Spinal cord (tissue), 10 donors: ENCODE results near the gene GDPD4. TPM values are rescaled to one million over a fixed set of nuclear protein-coding genes. Genes with fewer than 3 reads are reported as not detected.

ENCODE experiments used
- DNase-seq, 6 donors: peaks; one replicate each; pipeline versions ENCODE4 v3.0.0 to v3.0.0-alpha.2; 2013 to 2015; ENCODE audit warnings: low spot score in 6 of 6, low read depth in 4 of 6
- H3K27ac ChIP-seq: one replicate; pipeline ENCODE4 v1.5.1; 2013; ENCODE audit warnings: low read depth, low read length, control low read depth
- H3K27me3 ChIP-seq: one replicate; pipeline ENCODE4 v1.6.1; 2013; ENCODE audit warnings: low read length; ENCODE audit not compliant: control insufficient read depth, insufficient read depth
- H3K36me3 ChIP-seq: one replicate; pipeline ENCODE4 v1.6.1; 2013; ENCODE audit warnings: low read length; ENCODE audit not compliant: control insufficient read depth, insufficient read depth
- H3K4me1 ChIP-seq: one replicate; pipeline ENCODE4 v1.6.1; 2013; ENCODE audit warnings: low read length; ENCODE audit not compliant: control insufficient read depth, insufficient read depth
- H3K4me3 ChIP-seq: one replicate; pipeline ENCODE4 v1.5.1; 2013; ENCODE audit warnings: low read depth, low read length, control low read depth
- H3K9me3 ChIP-seq: one replicate; pipeline ENCODE4 v1.6.1; 2013; ENCODE audit warnings: low read length; ENCODE audit not compliant: control insufficient read depth, insufficient read depth
- WGBS: methylation state at CpG from one replicate; pipeline ENCODE4 v1.1.5; 2013; ENCODE audit warnings: missing lambda C conversion rate; ENCODE audit not compliant: insufficient coverage; 5-methylcytosine and 5-hydroxymethylcytosine counted together
- long read RNA-seq, 4 donors: transcript quantifications; one replicate each; lab custom pipeline, GENCODE V29; 2026
- polyA plus RNA-seq, 2 donors: library from polyadenylated mRNA; unstranded; fragments of 120-200 nt; gene quantifications; one replicate each; pipeline ENCODE4 v1.2.1, GENCODE V29; 2013; ENCODE audit not compliant: insufficient read length in 2 of 2
- total RNA-seq, 2 donors: library from RNA; depleted of rRNA in 1 of 2; stranded (reverse); fragments of 120-200 nt in 1 of 2; fragments of >200 nt in 1 of 2; gene quantifications; one replicate each; pipeline versions ENCODE4 v1.2.3 to v1.2.4, GENCODE V29; 2013 to 2014
- donor health status: healthy.

GDPD4 gene
- total RNA-seq (not detected), polyA plus RNA-seq (under 1 TPM in 1 of 2 donors, not detected in 1; 0.44 TPM)
- long read RNA-seq, donor 1, result 0 reads
- long read RNA-seq, donor 2, result 0 reads
- long read RNA-seq, donor 3, result 0 reads
- long read RNA-seq, donor 4, result 0 reads

DNA sequence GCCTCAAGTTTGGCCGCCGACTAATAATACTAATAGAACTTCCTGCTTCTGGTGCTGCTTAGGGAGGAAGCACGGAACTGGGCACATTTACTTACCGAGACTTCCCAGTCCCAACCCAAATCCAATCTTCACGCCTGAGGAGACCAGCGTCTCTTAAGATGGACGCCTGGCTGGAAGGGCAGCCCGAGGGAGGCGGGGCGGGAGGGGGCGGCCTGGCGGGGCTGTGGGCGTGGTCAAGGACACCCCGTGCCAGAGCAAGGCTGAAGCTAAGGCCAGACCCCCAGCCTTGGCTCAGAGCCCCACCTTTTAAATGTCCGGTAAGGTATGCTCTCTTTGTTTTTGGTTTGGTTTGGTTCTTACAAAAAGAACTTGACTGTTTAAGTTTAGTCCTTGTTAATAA is at the start of gene GDPD4:
Gene GDPD4 (minus strand): TSS at position 177 of the 400 bp plus-strand sequence. CDS start 16,549 bp downstream, outside the sequence.
- Histone ChIP-seq H3K4me1 (no peaks in the 10 kb centered on the region), H3K27ac (no peak within 1 kb of the TSS), H3K27me3 (no peaks in the 10 kb centered on the region), H3K36me3 (no peaks in the 10 kb centered on the region), H3K9me3 (no peaks in the 10 kb centered on the region), H3K4me3 (no peak within 1 kb of the TSS)
- no peak for DNase-seq
- WGBS, result 92% methylated on average over 14 of the region's 15 CpGs

- H3K36me3 ChIP-seq, result no peaks in the 10 kb centered on the region
- no peaks in the 10 kb centered on the region for H3K27me3 ChIP-seq
- no peak overlapping the region for H3K27ac ChIP-seq
- 80% methylated on average over 2 of the region's 2 CpGs for WGBS
- DNase-seq, result no peak
- H3K4me1 ChIP-seq, result no peaks in the 10 kb centered on the region
- H3K9me3 ChIP-seq, result no peaks in the 10 kb centered on the region
- H3K4me3 ChIP-seq, result no peak overlapping the region
These were observed 46.5 kb upstream of the GDPD4 start for GRCh38 chr11:77347948-77348347.

- H3K4me3 ChIP-seq, result no peak overlapping the region
- H3K27me3 ChIP-seq, result no peaks in the 10 kb centered on the region
- no peaks in the 10 kb centered on the region for H3K4me1 ChIP-seq
- no peak for DNase-seq
- 78% methylated on average over 1 of the region's 2 CpGs for WGBS
- H3K36me3 ChIP-seq, result no peaks in the 10 kb centered on the region
- H3K9me3 ChIP-seq, result no peaks in the 10 kb centered on the region
- H3K27ac ChIP-seq, result no peak overlapping the region
These were observed 45.6 kb upstream of the GDPD4 start for GRCh38 chr11:77346906-77347603.

DNA sequence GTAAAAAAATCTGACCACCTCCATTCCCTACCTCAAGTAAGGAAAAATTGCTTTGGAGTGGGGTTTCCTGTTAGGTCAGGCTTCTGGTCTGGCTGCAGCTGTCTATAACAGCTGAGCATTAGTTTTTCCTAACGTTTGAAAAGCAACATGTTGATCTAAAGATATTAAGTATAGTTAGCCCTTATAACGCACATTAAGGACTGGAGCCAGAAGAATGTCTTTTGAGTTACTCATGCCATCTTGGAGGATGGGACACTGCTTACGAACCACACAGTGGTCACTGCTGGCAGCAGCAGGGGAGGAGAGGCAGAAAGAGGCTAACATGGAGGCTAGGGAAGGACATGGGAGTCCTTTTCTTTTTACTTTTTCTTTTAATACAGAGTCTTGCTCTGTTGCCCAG is 44.1 kb upstream of the GDPD4 start:
- no peaks in the 10 kb centered on the region for H3K9me3 ChIP-seq
- H3K27me3 ChIP-seq, result no peaks in the 10 kb centered on the region
- no peak overlapping the region for H3K27ac ChIP-seq
- WGBS, result 76% methylated on average over 3 of the region's 3 CpGs
- H3K36me3 ChIP-seq, result no peaks in the 10 kb centered on the region
- H3K4me1 ChIP-seq, result no peaks in the 10 kb centered on the region
- no peak overlapping the region for H3K4me3 ChIP-seq
- no peak for DNase-seq

DNA sequence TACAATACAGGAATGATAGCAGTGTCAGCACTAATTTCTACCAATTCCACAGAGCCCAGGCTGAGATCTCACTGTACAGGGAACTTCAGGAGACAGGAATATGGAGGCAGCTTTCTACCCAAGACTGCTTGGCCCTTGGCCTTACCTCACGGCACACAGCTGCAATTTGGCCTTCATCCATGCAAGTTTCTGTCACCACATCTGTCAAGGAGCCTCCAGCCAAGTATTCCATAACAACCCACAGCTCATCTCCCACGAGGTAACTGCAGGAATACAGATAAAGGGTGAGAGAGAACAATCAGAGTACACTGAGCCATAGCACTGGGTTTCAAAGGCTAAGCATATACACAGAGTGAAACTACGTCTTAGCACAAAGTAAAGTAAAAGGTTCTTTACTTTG is 39.0 kb upstream of the GDPD4 start:
- H3K36me3 ChIP-seq, result no peaks in the 10 kb centered on the region
- no peak overlapping the region for H3K4me3 ChIP-seq

GRCh38 chr11:77332259-77332658 is 30.8 kb upstream of the GDPD4 start:
- H3K4me1 ChIP-seq, result no peaks in the 10 kb centered on the region
- DNase-seq, result no peak
- no peaks in the 10 kb centered on the region for H3K9me3 ChIP-seq
- no peaks in the 10 kb centered on the region for H3K27me3 ChIP-seq
- whole genome bisulfite sequencing, result 100% methylated on average over 1 of the region's 3 CpGs
- H3K36me3 ChIP-seq, result no peaks in the 10 kb centered on the region
- no peak overlapping the region for H3K4me3 ChIP-seq
- H3K27ac ChIP-seq, result no peak overlapping the region

More for the DNA sequence above, 39.0 kb upstream of the GDPD4 start:
- no CpG with 5 or more reads among the region's 3 CpGs for WGBS
- no peaks in the 10 kb centered on the region for H3K4me1 ChIP-seq
- DNase-seq, result peak in 1 of 6 donors; percentile 18
- H3K27ac ChIP-seq, result no peak overlapping the region
- no peaks in the 10 kb centered on the region for H3K9me3 ChIP-seq
- no peaks in the 10 kb centered on the region for H3K27me3 ChIP-seq

GRCh38 chr11:77325159-77325558 is 23.7 kb upstream of the GDPD4 start:
- Histone ChIP-seq H3K4me3 (no peak overlapping the region), H3K27ac (no peak overlapping the region), H3K9me3 (no peaks in the 10 kb centered on the region), H3K4me1 (no peaks in the 10 kb centered on the region), H3K27me3 (no peaks in the 10 kb centered on the region), H3K36me3 (no peaks in the 10 kb centered on the region)
- 89% methylated on average over 1 of the region's 1 CpG for WGBS
- DNase-seq, result no peak

- H3K4me3 ChIP-seq, result no peak overlapping the region
These were observed 23.0 kb upstream of the GDPD4 start for GRCh38 chr11:77324508-77324907.

DNA sequence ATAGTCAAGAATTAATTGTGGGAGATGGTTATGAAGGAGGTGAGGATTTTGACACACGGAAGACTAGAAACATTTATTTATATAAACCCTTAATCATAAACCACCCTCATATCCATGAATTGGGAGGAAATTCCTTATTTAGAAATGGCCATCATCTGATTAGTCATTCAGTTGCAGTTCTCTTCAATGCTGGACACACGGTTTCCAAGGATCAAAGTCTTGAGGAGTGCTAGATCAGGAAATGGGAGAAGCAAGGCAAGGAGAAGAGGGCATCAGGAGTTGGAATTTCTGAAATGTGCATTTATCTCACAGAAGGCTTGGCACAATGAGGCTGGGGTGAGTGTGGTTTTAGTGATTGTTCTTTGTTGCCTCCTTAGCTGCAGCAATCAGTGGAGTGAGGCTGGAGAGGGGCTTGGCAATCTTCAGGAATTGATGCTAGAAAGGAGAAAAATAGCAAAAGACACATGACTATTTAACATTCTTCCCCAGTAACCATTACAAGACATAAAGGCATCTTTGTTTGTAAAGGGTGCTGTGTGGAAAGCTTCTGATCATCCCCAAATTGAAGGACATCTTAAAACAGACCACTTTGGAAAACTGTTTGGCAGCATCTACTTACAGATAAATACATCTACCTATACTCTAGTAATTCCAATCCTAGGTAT is 21.6 kb upstream of the GDPD4 start:
- H3K4me1 ChIP-seq, result no peaks in the 10 kb centered on the region
- 47% methylated on average over 1 of the region's 2 CpGs for WGBS
- H3K36me3 ChIP-seq, result no peaks in the 10 kb centered on the region
- H3K9me3 ChIP-seq, result no peaks in the 10 kb centered on the region
- no peak overlapping the region for H3K4me3 ChIP-seq
- no peaks in the 10 kb centered on the region for H3K27me3 ChIP-seq
- no peak overlapping the region for H3K27ac ChIP-seq
- DNase-seq, result peak in 2 of 6 donors; percentile 3 to 8

More at GRCh38 chr11:77324508-77324907, 23.0 kb upstream of the GDPD4 start:
- Histone ChIP-seq H3K27ac (no peak overlapping the region), H3K36me3 (no peaks in the 10 kb centered on the region), H3K9me3 (no peaks in the 10 kb centered on the region), H3K27me3 (no peaks in the 10 kb centered on the region), H3K4me1 (no peaks in the 10 kb centered on the region)
- no peak for DNase-seq

DNA sequence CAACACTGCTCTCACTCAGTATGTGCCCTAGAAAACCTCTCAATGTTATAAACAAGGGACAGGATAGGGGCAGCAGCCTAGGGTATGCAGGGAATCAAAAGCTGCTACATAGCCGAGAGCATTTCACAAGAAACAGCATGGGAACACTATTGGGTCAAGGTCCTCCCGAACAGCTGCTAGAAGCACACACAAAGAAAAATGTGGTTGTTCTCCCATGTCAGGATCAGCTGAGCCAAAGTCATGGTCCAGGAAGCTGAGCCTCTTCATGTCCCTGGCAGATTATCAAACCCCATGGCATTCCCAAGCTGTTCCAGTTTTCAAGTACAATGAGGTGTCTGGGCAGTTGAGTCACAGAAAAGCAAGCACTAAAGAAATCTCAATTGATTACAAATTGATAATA is 21.0 kb upstream of the GDPD4 start:
- no peaks in the 10 kb centered on the region for H3K4me1 ChIP-seq
- no peak overlapping the region for H3K27ac ChIP-seq
- 63% methylated on average over 2 of the region's 2 CpGs for WGBS
- no peak overlapping the region for H3K4me3 ChIP-seq
- no peaks in the 10 kb centered on the region for H3K9me3 ChIP-seq
- DNase-seq, result no peak
- H3K36me3 ChIP-seq, result no peaks in the 10 kb centered on the region
- no peaks in the 10 kb centered on the region for H3K27me3 ChIP-seq
